Endothelial cell of umbilical vein (primary cell): Measurements from ENCODE around the gene SPAG17. TPM values are rescaled to one million over a fixed set of nuclear protein-coding genes. Genes with fewer than 3 reads are reported as not detected.

ENCODE experiments used
- BruUV-seq: library from RNA; stranded (reverse); fragments of 400-500 nt; replicated peaks from 2 replicates; lab custom pipeline; 2021; lab: Mats Ljungman, UMichigan
- CTCF ChIA-PET: fragments of 300-600, 350-600 bp; sonication (Branson Sonifier 250); formaldehyde crosslinking; loops from one replicate; lab custom pipeline; 2021; ENCODE audit warnings: antibody characterized with exemption, inconsistent platforms; lab: Charles Lee
- POLR2A ChIA-PET: fragments of 300-600, 350-600 bp; sonication (Branson Sonifier 250); formaldehyde crosslinking; loops from one replicate; lab custom pipeline; 2021; ENCODE audit warnings: antibody characterized with exemption, inconsistent platforms; lab: Charles Lee
- DNase-seq: peaks from one replicate; pipeline ENCODE4 v3.0.0-alpha.2; 2011; ENCODE audit warnings: low read depth, low spot score
- FAIRE-seq: peaks from 2 replicates; lab custom pipeline; 2011; peaks lifted over from hg19 to GRCh38; lab: Jason Lieb, UNC
- H2AFZ ChIP-seq: 2 replicates; pipeline ENCODE4 v1.6.0; 2012; ENCODE audit warnings: low read depth, low read length, control low read depth, inconsistent platforms
- H3K27ac ChIP-seq: 2 replicates; pipeline ENCODE4 v1.5.1; 2011; ENCODE audit warnings: low read depth, mild to moderate bottlenecking, control low read depth, low read length, moderate library complexity; ENCODE audit not compliant: insufficient read depth
- H3K27me3 ChIP-seq, 2 experiments: 2 replicates each; pipeline versions ENCODE4 v1.6.0 to v1.6.1; 2011; ENCODE audit warnings: low read length in 2 of 2, mixed read lengths in 1 of 2; ENCODE audit not compliant: control insufficient read depth in 2 of 2, insufficient read depth in 2 of 2
- H3K36me3 ChIP-seq, 2 experiments: 2 replicates in 1 of 2; 3 replicates in 1 of 2; pipeline ENCODE4 v1.5.1; 2011; ENCODE audit warnings: low read length in 2 of 2, mild to moderate bottlenecking in 1 of 2, moderate library complexity in 1 of 2; ENCODE audit not compliant: control insufficient read depth in 2 of 2, insufficient read depth in 2 of 2; ENCODE audit errors: extremely low read depth in 1 of 2
- H3K4me1 ChIP-seq: 3 replicates; pipeline ENCODE4 v1.5.1; 2011; ENCODE audit warnings: mild to moderate bottlenecking, low read length; ENCODE audit not compliant: control insufficient read depth, insufficient read depth; ENCODE audit errors: extremely low read depth
- H3K4me2 ChIP-seq: 2 replicates; pipeline ENCODE4 v1.6.1; 2011; ENCODE audit warnings: low read length, control low read depth, mixed read lengths; ENCODE audit not compliant: insufficient read depth
- H3K4me3 ChIP-seq, 3 experiments: fragments of 200-600 bp in 1 of 3; sonication (generic), shearing (Covaris generic) in 1 of 3; replicated peaks in 1 of 3; 2 replicates each; pipeline ENCODE4 v1.5.1; 2011 to 2016; ENCODE audit warnings: control low read depth in 3 of 3, low read length in 3 of 3, mild to moderate bottlenecking in 2 of 3, inconsistent platforms in 1 of 3, low read depth in 1 of 3, moderate library complexity in 1 of 3; ENCODE audit not compliant: insufficient read depth in 1 of 3
- H3K79me2 ChIP-seq: 2 replicates; pipeline ENCODE4 v1.6.0; 2012; ENCODE audit warnings: low read length, inconsistent platforms; ENCODE audit not compliant: control insufficient read depth, insufficient read depth
- H3K9ac ChIP-seq: replicated peaks from 2 replicates; pipeline ENCODE3; 2011; ENCODE audit warnings: low read length, control low read depth; ENCODE audit not compliant: insufficient read depth; ENCODE audit errors: extremely low read depth
- H3K9me1 ChIP-seq: replicated peaks from 3 replicates; pipeline ENCODE4 v1.6.0; 2011; ENCODE audit warnings: mild to moderate bottlenecking, low read length; ENCODE audit not compliant: control insufficient read depth, insufficient read depth; ENCODE audit errors: extremely low read depth
- H3K9me3 ChIP-seq: replicated peaks from 2 replicates; pipeline ENCODE4 v1.5.1; 2012; ENCODE audit warnings: low read length, inconsistent platforms; ENCODE audit not compliant: control insufficient read depth, insufficient read depth
- H4K20me1 ChIP-seq: replicated peaks from 2 replicates; pipeline ENCODE3; 2011; ENCODE audit warnings: mild to moderate bottlenecking, low read length; ENCODE audit not compliant: control insufficient read depth, insufficient read depth; ENCODE audit errors: extremely low read depth
- EZH2 ChIP-seq: IDR thresholded peaks from 2 replicates; pipeline ENCODE4 v1.6.1; 2012; ENCODE audit warnings: borderline replicate concordance, low read depth, mild to moderate bottlenecking, moderate library complexity, low read length, inconsistent platforms; ENCODE audit not compliant: severe bottlenecking
- FOS ChIP-seq: IDR thresholded peaks from 2 replicates; pipeline ENCODE4 v1.6.1; 2011; ENCODE audit warnings: mild to moderate bottlenecking, low read length, moderate library complexity, borderline replicate concordance; ENCODE audit not compliant: insufficient read depth
- GATA2 ChIP-seq: IDR thresholded peaks from 2 replicates; pipeline ENCODE4 v1.7.0; 2011; ENCODE audit warnings: low read depth, mild to moderate bottlenecking, moderate library complexity, mixed read lengths, low read length; ENCODE audit not compliant: insufficient read length, insufficient read depth
- JUN ChIP-seq: IDR thresholded peaks from 2 replicates; pipeline ENCODE4 v1.6.1; 2011; ENCODE audit warnings: borderline replicate concordance, low read depth; ENCODE audit not compliant: insufficient read length, insufficient read depth
- MYC ChIP-seq: IDR thresholded peaks from one replicate; pipeline ENCODE4 v1.6.1; 2011; ENCODE audit warnings: mild to moderate bottlenecking, low read depth, low read length
- POLR2A ChIP-seq: IDR thresholded peaks from 2 replicates; pipeline ENCODE4 v1.6.1; 2012; ENCODE audit warnings: low read depth, mild to moderate bottlenecking, control low read depth, low read length
- POLR2AphosphoS5 ChIP-seq: IDR thresholded peaks from 2 replicates; pipeline ENCODE4 v1.6.1; 2012; ENCODE audit warnings: low read depth, mild to moderate bottlenecking, control low read depth, low read length, moderate library complexity; ENCODE audit not compliant: insufficient read depth
- dilution Hi-C: fragments of 300-500 bp; cut with MboI; formaldehyde crosslinking; loops from one replicate; pipeline ENCODE4 v1.15.0; 2019; ENCODE audit warnings: low sequenced_read_pairs; ENCODE audit not compliant: extremely low pct_ligation_motif_present
- intact Hi-C: fragments of 100-400 bp; cut with micrococcal nuclease; formaldehyde crosslinking; loops from one replicate; pipeline ENCODE4 v1.10.0; 2022
- polyA plus RNA-seq, 4 experiments: library from polyadenylated mRNA; depleted of rRNA in 3 of 4; stranded (reverse) in 3 of 4; unstranded in 1 of 4; fragments of >200 nt; gene quantifications; 2 replicates each; pipeline versions ENCODE4 v1.2.1 to v1.2.3, GENCODE V29; 2011 to 2012; ENCODE audit warnings: missing spikeins in 1 of 4
- total RNA-seq: library from RNA; stranded (reverse); gene quantifications from 2 replicates; pipeline ENCODE4 v1.2.3, GENCODE V29; 2021
- TF ChIP-seq, protein P1 (sequence below): IDR thresholded peaks from 2 replicates; pipeline ENCODE4 v1.6.1; 2011; ENCODE audit not compliant: insufficient read depth, insufficient read length
- TF ChIP-seq, protein P2 (sequence below), 2 donors: IDR thresholded peaks; 1 replicate in 1 of 2; 2 replicates in 1 of 2; pipeline ENCODE4 v1.5.1; 2011; ENCODE audit warnings: low read length in 2 of 2, mild to moderate bottlenecking in 2 of 2, moderate library complexity in 2 of 2, control low read depth in 1 of 2, inconsistent platforms in 1 of 2, low read depth in 1 of 2; ENCODE audit not compliant: insufficient read depth in 1 of 2; ENCODE audit errors: extremely low read depth in 1 of 2

SPAG17 gene
- total and polyA plus RNA-seq, 2 donors (not counting 3 experiments of a cell fraction or from before 2014, with no cell fraction given), result not detected

DNA sequence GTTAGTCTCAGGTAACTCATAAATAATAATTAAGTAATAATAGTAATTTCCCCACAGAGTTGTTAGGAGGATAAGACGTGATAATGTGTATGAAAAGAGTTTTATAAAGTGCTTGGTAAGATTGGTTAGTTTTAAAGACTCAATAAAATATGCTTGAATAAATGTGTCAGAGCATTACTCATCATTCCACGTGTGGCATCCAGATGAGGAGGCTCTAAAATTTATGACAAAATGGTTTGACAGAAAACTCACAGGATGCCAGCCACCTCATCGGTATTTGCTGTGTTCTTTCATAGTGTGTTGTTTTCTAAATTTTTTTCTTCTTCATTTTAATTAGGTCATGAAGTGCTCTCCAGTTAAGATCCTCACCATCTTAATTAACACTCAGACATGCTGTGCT lies 19.1 kb upstream of the SPAG17 start:
- no TSS peak for BruUV-seq
- TF ChIP-seq MYC, result no peak
- TF ChIP-seq FOS, result no peak
- TF ChIP-seq, protein P1, sequence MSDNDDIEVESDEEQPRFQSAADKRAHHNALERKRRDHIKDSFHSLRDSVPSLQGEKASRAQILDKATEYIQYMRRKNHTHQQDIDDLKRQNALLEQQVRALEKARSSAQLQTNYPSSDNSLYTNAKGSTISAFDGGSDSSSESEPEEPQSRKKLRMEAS, result no peak
- no peak for TF ChIP-seq POLR2AphosphoS5
- TF ChIP-seq EZH2, result no peak
- no peak for TF ChIP-seq POLR2A
- TF ChIP-seq GATA2, result no peak
- TF ChIP-seq, protein P2, sequence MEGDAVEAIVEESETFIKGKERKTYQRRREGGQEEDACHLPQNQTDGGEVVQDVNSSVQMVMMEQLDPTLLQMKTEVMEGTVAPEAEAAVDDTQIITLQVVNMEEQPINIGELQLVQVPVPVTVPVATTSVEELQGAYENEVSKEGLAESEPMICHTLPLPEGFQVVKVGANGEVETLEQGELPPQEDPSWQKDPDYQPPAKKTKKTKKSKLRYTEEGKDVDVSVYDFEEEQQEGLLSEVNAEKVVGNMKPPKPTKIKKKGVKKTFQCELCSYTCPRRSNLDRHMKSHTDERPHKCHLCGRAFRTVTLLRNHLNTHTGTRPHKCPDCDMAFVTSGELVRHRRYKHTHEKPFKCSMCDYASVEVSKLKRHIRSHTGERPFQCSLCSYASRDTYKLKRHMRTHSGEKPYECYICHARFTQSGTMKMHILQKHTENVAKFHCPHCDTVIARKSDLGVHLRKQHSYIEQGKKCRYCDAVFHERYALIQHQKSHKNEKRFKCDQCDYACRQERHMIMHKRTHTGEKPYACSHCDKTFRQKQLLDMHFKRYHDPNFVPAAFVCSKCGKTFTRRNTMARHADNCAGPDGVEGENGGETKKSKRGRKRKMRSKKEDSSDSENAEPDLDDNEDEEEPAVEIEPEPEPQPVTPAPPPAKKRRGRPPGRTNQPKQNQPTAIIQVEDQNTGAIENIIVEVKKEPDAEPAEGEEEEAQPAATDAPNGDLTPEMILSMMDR (IDR thresholded peaks at IDR 0.05; ENCODE audit: extremely low read depth in 1 of 2, insufficient read depth in 1 of 2, low read depth in 1 of 2, low read length in 2 of 2), result no peak
- no peak for TF ChIP-seq JUN
- Histone ChIP-seq H3K27ac (no peak overlapping the region), H3K27me3 (no peaks in the 10 kb centered on the region), H3K4me1 (no peaks in the 10 kb centered on the region), H3K79me2 (no peaks in the 10 kb centered on the region), H3K9me1 (no peaks in the 10 kb centered on the region), H3K9ac (no peak overlapping the region), H2AFZ (no peak overlapping the region), H3K4me3 (no peak overlapping the region), H3K9me3 (no peaks in the 10 kb centered on the region), H4K20me1 (no peaks in the 10 kb centered on the region), H3K36me3 (no peaks in the 10 kb centered on the region), H3K4me2 (no peak overlapping the region)
- DNase-seq (no peak), FAIRE-seq (no peak)
- CTCF ChIA-PET, result no interaction called here
- dilution Hi-C loops, result no loop called here
- POLR2A ChIA-PET, result no interaction called here
- intact Hi-C loops, result no loop called here
